A549 (cell line): ENCODE measurements around the gene FUZ. TPM values are rescaled to one million over a fixed set of nuclear protein-coding genes. Genes with fewer than 3 reads are reported as not detected.

ENCODE experiments used
- ATAC-seq, 2 experiments: fragments of 200-7000 bp in 1 of 2; fragments of >200 bp in 1 of 2; cut with Nextera tagmentation in 1 of 2; cut with Tn5 transposase in 1 of 2; 3 replicates each; pipeline versions ENCODE4 v1.8.0 to v1.9.1; 2018 to 2020; ENCODE audit warnings: mild to moderate bottlenecking in 1 of 2, moderate library complexity in 1 of 2
- CTCF ChIA-PET: fragments of 300-600 bp; sonication (Branson Sonifier 250); formaldehyde crosslinking; extraction: SDS; loops from one replicate; lab custom pipeline; 2021; ENCODE audit warnings: antibody characterized with exemption, inconsistent platforms; lab: Yijun Ruan, JAX
- POLR2A ChIA-PET: fragments of 350-600 bp; formaldehyde crosslinking; extraction: SDS; loops from one replicate; lab custom pipeline; 2021; ENCODE audit warnings: antibody characterized with exemption, inconsistent platforms; lab: Yijun Ruan, JAX
- DNase-seq, 2 experiments: peaks; one replicate each; pipeline versions ENCODE4 v3.0.0 to v3.0.0-alpha.2; 2011 to 2016; ENCODE audit warnings: low read depth in 1 of 2, low spot score in 1 of 2
- FAIRE-seq: peaks from 2 replicates; lab custom pipeline; 2011; peaks lifted over from hg19 to GRCh38; lab: Jason Lieb, UNC
- H3K27ac ChIP-seq, 2 experiments: fragments of >200 bp; sonication (Bioruptor Twin); formaldehyde crosslinking; 3 replicates each; pipeline ENCODE4 v1.5.1; 2016 to 2017
- H3K4me1 ChIP-seq: fragments of >200 bp; sonication (Bioruptor Twin); formaldehyde crosslinking; 3 replicates; pipeline ENCODE4 v1.6.1; 2016
- H3K4me2 ChIP-seq: fragments of >200 bp; sonication (Bioruptor Twin); formaldehyde crosslinking; 3 replicates; pipeline ENCODE4 v1.6.1; 2016
- H3K4me3 ChIP-seq: fragments of >200 bp; sonication (Bioruptor Twin); formaldehyde crosslinking; 3 replicates; pipeline ENCODE4 v1.5.1; 2016
- H3K9me3 ChIP-seq: fragments of >200 bp; sonication (Bioruptor Twin); formaldehyde crosslinking; 3 replicates; pipeline ENCODE4 v1.6.1; 2016
- BHLHE40 ChIP-seq: IDR thresholded peaks from 2 replicates; pipeline ENCODE4 v1.6.1; 2012; ENCODE audit warnings: low read depth, low read length, inconsistent platforms
- CBX8 ChIP-seq: fragments of 200-600 bp; sonication (generic); IDR thresholded peaks from 2 replicates; pipeline ENCODE4 v1.6.1; 2016
- CHD4 ChIP-seq: fragments of 200-600 bp; sonication (generic); IDR thresholded peaks from 2 replicates; pipeline ENCODE4 v1.6.1; 2016; ENCODE audit warnings: antibody characterized with exemption, mild to moderate bottlenecking, borderline replicate concordance
- EHF ChIP-seq: fragments of 250-450 bp; sonication (Bioruptor Pico); IDR thresholded peaks from 2 replicates; pipeline ENCODE4 v1.5.0; 2020; ENCODE audit warnings: mild to moderate bottlenecking
- EHMT2 ChIP-seq: fragments of 200-600 bp; sonication (generic); IDR thresholded peaks from 2 replicates; pipeline ENCODE4 v1.6.1; 2016; ENCODE audit warnings: antibody characterized with exemption, low read depth, mild to moderate bottlenecking, moderate library complexity
- EP300 ChIP-seq, 2 experiments: fragments of >200 bp; sonication (Bioruptor Twin); formaldehyde crosslinking; IDR thresholded peaks; 2 replicates in 1 of 2; 3 replicates in 1 of 2; pipeline ENCODE4 v1.6.1; 2016 to 2017
- FOSB ChIP-seq: fragments of 250-450 bp; sonication (Bioruptor Pico); IDR thresholded peaks from 2 replicates; pipeline ENCODE4 v1.5.0; 2020; ENCODE audit warnings: mild to moderate bottlenecking, moderate library complexity
- FOSL2 ChIP-seq, 2 experiments: fragments of 450-650 bp in 1 of 2; fragments of >200 bp in 1 of 2; sonication (Bioruptor Twin) in 1 of 2; formaldehyde crosslinking; IDR thresholded peaks; 2 replicates each; pipeline versions ENCODE4 v1.5.0 to v1.6.1; 2016 to 2020; ENCODE audit warnings: mild to moderate bottlenecking in 1 of 2, moderate library complexity in 1 of 2
- HOXB5 ChIP-seq: fragments of 250-450 bp; sonication (Bioruptor Pico); IDR thresholded peaks from 2 replicates; pipeline ENCODE4 v1.5.0; 2020; ENCODE audit warnings: mild to moderate bottlenecking, moderate library complexity
- JUNB ChIP-seq: fragments of >200 bp; sonication (Bioruptor Twin); formaldehyde crosslinking; IDR thresholded peaks from 2 replicates; pipeline ENCODE4 v1.6.1; 2016
- KDM1A ChIP-seq: fragments of 200-600 bp; sonication (generic); IDR thresholded peaks from 2 replicates; pipeline ENCODE4 v1.6.1; 2016; ENCODE audit warnings: low read depth, mild to moderate bottlenecking
- KDM5A ChIP-seq: fragments of 200-600 bp; sonication (generic); IDR thresholded peaks from 2 replicates; pipeline ENCODE4 v1.6.1; 2016; ENCODE audit warnings: antibody characterized with exemption, mild to moderate bottlenecking
- MAZ ChIP-seq: fragments of 150-350 bp; IDR thresholded peaks from 2 replicates; pipeline ENCODE4 v1.6.1; 2014; ENCODE audit warnings: antibody characterized with exemption, low read depth, low read length, borderline replicate concordance
- MYC ChIP-seq: IDR thresholded peaks from 2 replicates; pipeline ENCODE4 v1.6.1; 2012; ENCODE audit warnings: mild to moderate bottlenecking, inconsistent platforms, low read length, improper control_type of control experiment, borderline replicate concordance
- NPAS2 ChIP-seq: fragments of 250-450 bp; sonication (Bioruptor Pico); IDR thresholded peaks from 2 replicates; pipeline ENCODE4 v1.8.0; 2022; ENCODE audit warnings: mild to moderate bottlenecking, moderate library complexity, borderline replicate concordance
- NR3C1 ChIP-seq: fragments of >200 bp; sonication (Bioruptor Twin); formaldehyde crosslinking; IDR thresholded peaks from 3 replicates; pipeline ENCODE4 v1.6.1; 2017
- POLR2AphosphoS2 ChIP-seq: conservative IDR thresholded peaks from 2 replicates; pipeline ENCODE4 v1.6.1; 2012; ENCODE audit warnings: low read length, improper control_type of control experiment, inconsistent platforms
- RAD21 ChIP-seq, 2 experiments: fragments of >200 bp in 1 of 2; sonication (Bioruptor Twin) in 1 of 2; formaldehyde crosslinking in 1 of 2; IDR thresholded peaks in 1 of 2; conservative IDR thresholded peaks in 1 of 2; 2 replicates in 1 of 2; 3 replicates in 1 of 2; pipeline ENCODE4 v1.6.1; 2012 to 2018; ENCODE audit warnings: inconsistent platforms in 1 of 2
- RCOR1 ChIP-seq: fragments of 150-350 bp; IDR thresholded peaks from 2 replicates; pipeline ENCODE4 v1.6.1; 2014; ENCODE audit warnings: antibody characterized with exemption, low read length, low read depth
- RFX5 ChIP-seq: fragments of 450-650 bp; IDR thresholded peaks from 2 replicates; pipeline ENCODE4 v1.7.1; 2014; ENCODE audit warnings: antibody characterized with exemption, mild to moderate bottlenecking, moderate library complexity
- RNF2 ChIP-seq: fragments of 200-600 bp; sonication (generic); IDR thresholded peaks from 2 replicates; pipeline ENCODE4 v1.6.1; 2016; ENCODE audit warnings: low read depth, mild to moderate bottlenecking, antibody characterized with exemption, moderate library complexity, borderline replicate concordance
- SMC3 ChIP-seq: fragments of >200 bp; sonication (Bioruptor Twin); formaldehyde crosslinking; IDR thresholded peaks from 3 replicates; pipeline ENCODE4 v1.6.1; 2018; ENCODE audit warnings: inconsistent platforms
- SREBF2 ChIP-seq: fragments of 450-650 bp; IDR thresholded peaks from 2 replicates; pipeline ENCODE4 v1.6.1; 2014; ENCODE audit warnings: mild to moderate bottlenecking, moderate library complexity
- TFCP2L1 ChIP-seq: fragments of 250-450 bp; sonication (Bioruptor Pico); IDR thresholded peaks from 2 replicates; pipeline ENCODE4 v1.5.0; 2021; ENCODE audit warnings: mild to moderate bottlenecking
- TP53 ChIP-seq: fragments of 250-450 bp; sonication (Bioruptor Pico); IDR thresholded peaks from 2 replicates; pipeline ENCODE4 v1.5.0; 2021; ENCODE audit warnings: mild to moderate bottlenecking, moderate library complexity
- ZC3H11A ChIP-seq: fragments of 450-650 bp; IDR thresholded peaks from 2 replicates; pipeline ENCODE4 v1.6.1; 2014; ENCODE audit warnings: antibody characterized with exemption, mild to moderate bottlenecking
- ZNF302 ChIP-seq: fragments of 250-450 bp; sonication (Bioruptor Pico); IDR thresholded peaks from 2 replicates; pipeline ENCODE4 v1.9.0; 2021; ENCODE audit warnings: inconsistent platforms, mild to moderate bottlenecking, moderate library complexity
- WGBS: methylation state at CpG from one replicate; pipeline ENCODE4 v1.1.6; 2017; ENCODE audit errors: missing lambda C conversion rate; 5-methylcytosine and 5-hydroxymethylcytosine counted together
- polyA plus RNA-seq, 4 experiments: library from polyadenylated mRNA; depleted of rRNA in 3 of 4; stranded (reverse); fragments of >200 nt; fragmentation: RNase III in 1 of 4; extraction: RNeasy Plus Mini Kit Qiagen cat#74134 plus additional on column Dnase treatment in 1 of 4; gene quantifications; 2 replicates in 3 of 4; 3 replicates in 1 of 4; pipeline ENCODE4 v1.2.3, GENCODE V29; 2011 to 2017
- TF ChIP-seq, protein P1 (sequence below): fragments of 250-450 bp; sonication (Bioruptor Pico); IDR thresholded peaks from 2 replicates; pipeline ENCODE4 v1.5.0; 2021; ENCODE audit warnings: mild to moderate bottlenecking, moderate library complexity, borderline replicate concordance
- TF ChIP-seq, protein P2 (sequence below): fragments of 150-350 bp; IDR thresholded peaks from 2 replicates; pipeline ENCODE4 v1.6.1; 2014; ENCODE audit warnings: low read depth, mild to moderate bottlenecking, low read length
- TF ChIP-seq, protein P3 (sequence below): fragments of >200 bp; sonication (Bioruptor Twin); formaldehyde crosslinking; IDR thresholded peaks from 3 replicates; pipeline ENCODE4 v1.5.1; 2016
- TF ChIP-seq, protein P4 (sequence below): IDR thresholded peaks from 2 replicates; pipeline ENCODE4 v1.6.1; 2012; ENCODE audit warnings: low read depth, borderline replicate concordance

The FUZ gene
- polyA plus RNA-seq, 2 of the 4 experiments (the other 2 are of a cell fraction): 12.5 to 21.7 TPM

DNA sequence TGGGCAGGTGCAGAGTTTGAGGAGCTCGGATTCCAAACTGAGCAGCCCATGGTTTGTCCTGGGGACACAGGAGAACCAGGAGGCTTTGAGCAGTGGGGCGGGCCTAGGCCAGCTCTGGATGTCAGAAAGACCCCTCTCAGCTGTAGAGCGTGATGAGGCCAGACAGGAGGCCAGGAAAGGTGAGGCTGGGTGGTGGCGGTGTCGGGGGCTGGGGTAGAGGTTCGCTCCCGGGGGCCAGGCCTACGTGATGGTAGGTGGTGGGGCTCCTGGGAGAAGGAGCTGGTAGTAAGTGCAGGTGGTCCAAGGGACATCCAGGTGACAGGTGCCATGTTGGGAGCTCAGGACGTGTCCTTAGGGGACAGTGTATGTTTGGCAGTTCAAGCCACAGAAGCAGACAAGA lies 24.3 kb upstream of the FUZ start:
- DNase-seq: no peak
- no peak for TF ChIP-seq POLR2AphosphoS2
- no peak for TF ChIP-seq MAZ
- TF ChIP-seq RAD21 (conservative IDR thresholded peaks at IDR 0.05 in 1 of 2, IDR thresholded peaks at IDR 0.05 in 1 of 2): no peak
- no peak for TF ChIP-seq KDM1A
- TF ChIP-seq TP53 (CRISPR knock-in tag): no peak
- TF ChIP-seq ZNF302 (CRISPR knock-in tag): no peak
- no peak for TF ChIP-seq RNF2
- no peak for TF ChIP-seq FOSB (CRISPR knock-in tag)
- TF ChIP-seq TFCP2L1 (CRISPR knock-in tag): no peak
- no peak for TF ChIP-seq FOSL2 (IDR thresholded peaks at IDR 0.05)
- no peak for TF ChIP-seq FOSL2 (CRISPR knock-in tag; IDR thresholded peaks at IDR 0.05)
- TF ChIP-seq HOXB5 (CRISPR knock-in tag): no peak
- TF ChIP-seq, protein P1, sequence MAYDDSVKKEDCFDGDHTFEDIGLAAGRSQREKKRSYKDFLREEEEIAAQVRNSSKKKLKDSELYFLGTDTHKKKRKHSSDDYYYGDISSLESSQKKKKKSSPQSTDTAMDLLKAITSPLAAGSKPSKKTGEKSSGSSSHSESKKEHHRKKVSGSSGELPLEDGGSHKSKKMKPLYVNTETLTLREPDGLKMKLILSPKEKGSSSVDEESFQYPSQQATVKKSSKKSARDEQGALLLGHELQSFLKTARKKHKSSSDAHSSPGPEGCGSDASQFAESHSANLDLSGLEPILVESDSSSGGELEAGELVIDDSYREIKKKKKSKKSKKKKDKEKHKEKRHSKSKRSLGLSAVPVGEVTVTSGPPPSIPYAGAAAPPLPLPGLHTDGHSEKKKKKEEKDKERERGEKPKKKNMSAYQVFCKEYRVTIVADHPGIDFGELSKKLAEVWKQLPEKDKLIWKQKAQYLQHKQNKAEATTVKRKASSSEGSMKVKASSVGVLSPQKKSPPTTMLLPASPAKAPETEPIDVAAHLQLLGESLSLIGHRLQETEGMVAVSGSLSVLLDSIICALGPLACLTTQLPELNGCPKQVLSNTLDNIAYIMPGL (CRISPR knock-in tag): no peak
- TF ChIP-seq RFX5: no peak
- no peak for TF ChIP-seq CBX8
- POLR2A ChIA-PET: no interaction called here
- no peak for FAIRE-seq
- Histone ChIP-seq H3K4me2 (no peak overlapping the region), H3K4me3 (no peak overlapping the region), H3K27ac (no peak overlapping the region), H3K4me1 (no peaks in the 10 kb centered on the region), H3K9me3 (no peaks in the 10 kb centered on the region)
- WGBS: 93% methylated on average over 9 of the region's 9 CpGs
- ATAC-seq: no peak
- CTCF ChIA-PET: interaction anchor here (1.0 to 1.5 kb wide), 4 partner anchors 9 to 18 kb away, joined by 3 to 4 read pairs (median 3); partner anchors contain the start of gene PTOV1

DNA sequence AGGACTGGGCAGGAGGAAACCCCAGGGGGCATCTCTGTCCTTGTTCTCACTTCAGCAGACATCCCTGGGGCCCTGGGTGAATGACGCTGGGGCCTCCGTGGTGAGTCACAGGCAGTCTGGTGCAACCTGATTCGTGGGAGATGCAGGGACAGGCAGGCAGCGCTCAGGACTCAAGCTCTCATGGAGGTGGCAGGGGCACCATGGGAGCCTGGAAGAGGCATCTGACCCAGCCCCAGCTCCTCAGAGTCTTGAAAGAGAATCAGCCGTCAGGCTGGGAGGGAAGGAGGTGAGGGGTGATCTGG lies 23.9 kb upstream of the FUZ start:
- POLR2A ChIA-PET: no interaction called here

More for the DNA sequence above, 23.9 kb upstream of the FUZ start:
- ATAC-seq (no peak), DNase-seq (no peak), FAIRE-seq (no peak)
- Histone ChIP-seq H3K9me3 (no peaks in the 10 kb centered on the region), H3K27ac (no peak overlapping the region), H3K4me2 (no peak overlapping the region), H3K4me1 (no peaks in the 10 kb centered on the region), H3K4me3 (no peak overlapping the region)
- CTCF ChIA-PET: interaction anchor here (0.6 to 1.5 kb wide), 6 partner anchors 8 to 315 kb away, joined by 3 to 4 read pairs (median 3); partner anchors contain the start of gene PTOV1
- WGBS: 85% methylated on average over 5 of the region's 5 CpGs
- no peak for TF ChIP-seq FOSB (CRISPR knock-in tag)
- no peak for TF ChIP-seq EP300 (IDR thresholded peaks at IDR 0.05)
- TF ChIP-seq SREBF2: no peak
- TF ChIP-seq, protein P1 (CRISPR knock-in tag): no peak
- no peak for TF ChIP-seq SMC3
- TF ChIP-seq EHMT2: no peak
- TF ChIP-seq, protein P2, sequence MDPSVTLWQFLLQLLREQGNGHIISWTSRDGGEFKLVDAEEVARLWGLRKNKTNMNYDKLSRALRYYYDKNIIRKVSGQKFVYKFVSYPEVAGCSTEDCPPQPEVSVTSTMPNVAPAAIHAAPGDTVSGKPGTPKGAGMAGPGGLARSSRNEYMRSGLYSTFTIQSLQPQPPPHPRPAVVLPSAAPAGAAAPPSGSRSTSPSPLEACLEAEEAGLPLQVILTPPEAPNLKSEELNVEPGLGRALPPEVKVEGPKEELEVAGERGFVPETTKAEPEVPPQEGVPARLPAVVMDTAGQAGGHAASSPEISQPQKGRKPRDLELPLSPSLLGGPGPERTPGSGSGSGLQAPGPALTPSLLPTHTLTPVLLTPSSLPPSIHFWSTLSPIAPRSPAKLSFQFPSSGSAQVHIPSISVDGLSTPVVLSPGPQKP: no peak
- TF ChIP-seq, protein P3, sequence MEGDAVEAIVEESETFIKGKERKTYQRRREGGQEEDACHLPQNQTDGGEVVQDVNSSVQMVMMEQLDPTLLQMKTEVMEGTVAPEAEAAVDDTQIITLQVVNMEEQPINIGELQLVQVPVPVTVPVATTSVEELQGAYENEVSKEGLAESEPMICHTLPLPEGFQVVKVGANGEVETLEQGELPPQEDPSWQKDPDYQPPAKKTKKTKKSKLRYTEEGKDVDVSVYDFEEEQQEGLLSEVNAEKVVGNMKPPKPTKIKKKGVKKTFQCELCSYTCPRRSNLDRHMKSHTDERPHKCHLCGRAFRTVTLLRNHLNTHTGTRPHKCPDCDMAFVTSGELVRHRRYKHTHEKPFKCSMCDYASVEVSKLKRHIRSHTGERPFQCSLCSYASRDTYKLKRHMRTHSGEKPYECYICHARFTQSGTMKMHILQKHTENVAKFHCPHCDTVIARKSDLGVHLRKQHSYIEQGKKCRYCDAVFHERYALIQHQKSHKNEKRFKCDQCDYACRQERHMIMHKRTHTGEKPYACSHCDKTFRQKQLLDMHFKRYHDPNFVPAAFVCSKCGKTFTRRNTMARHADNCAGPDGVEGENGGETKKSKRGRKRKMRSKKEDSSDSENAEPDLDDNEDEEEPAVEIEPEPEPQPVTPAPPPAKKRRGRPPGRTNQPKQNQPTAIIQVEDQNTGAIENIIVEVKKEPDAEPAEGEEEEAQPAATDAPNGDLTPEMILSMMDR: no peak
- no peak for TF ChIP-seq BHLHE40
- TF ChIP-seq CHD4: no peak
- no peak for TF ChIP-seq JUNB
- TF ChIP-seq MYC: no peak
- no peak for TF ChIP-seq EHF (CRISPR knock-in tag)
- TF ChIP-seq MAZ: no peak
- no peak for TF ChIP-seq KDM5A
- TF ChIP-seq RCOR1: no peak
- TF ChIP-seq ZC3H11A: no peak
- TF ChIP-seq NR3C1: no peak
- TF ChIP-seq NPAS2 (CRISPR knock-in tag): no peak
- TF ChIP-seq, protein P4, sequence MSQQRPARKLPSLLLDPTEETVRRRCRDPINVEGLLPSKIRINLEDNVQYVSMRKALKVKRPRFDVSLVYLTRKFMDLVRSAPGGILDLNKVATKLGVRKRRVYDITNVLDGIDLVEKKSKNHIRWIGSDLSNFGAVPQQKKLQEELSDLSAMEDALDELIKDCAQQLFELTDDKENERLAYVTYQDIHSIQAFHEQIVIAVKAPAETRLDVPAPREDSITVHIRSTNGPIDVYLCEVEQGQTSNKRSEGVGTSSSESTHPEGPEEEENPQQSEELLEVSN: no peak
- TF ChIP-seq, all 56 proteins: peak for 0
